Hepatocyte (in vitro differentiated cells): Measurements from ENCODE around the gene CREB5. TPM values are rescaled to one million over a fixed set of nuclear protein-coding genes. Genes with fewer than 3 reads are reported as not detected.
A peak's percentile ranks its signal among the peaks of the same experiment; 100 is the strongest.

Experiments used
- DNase-seq: peaks from one replicate; pipeline ENCODE4 v3.0.0-alpha.2; 2016; ENCODE audit warnings: low spot score
- H2AFZ ChIP-seq: fragments of 200-600 bp; sonication (generic); 2 replicates; pipeline ENCODE4 v1.6.0; 2016; ENCODE audit warnings: antibody characterized with exemption, mild to moderate bottlenecking
- H3K27ac ChIP-seq: fragments of 200-600 bp; sonication (generic); 2 replicates; pipeline ENCODE4 v1.5.1; 2016; ENCODE audit warnings: mild to moderate bottlenecking
- H3K27me3 ChIP-seq: fragments of 200-600 bp; sonication (generic); 2 replicates; pipeline ENCODE4 v1.6.1; 2016
- H3K36me3 ChIP-seq: fragments of 200-600 bp; sonication (generic); replicated peaks from 2 replicates; pipeline ENCODE4 v1.5.1; 2016; ENCODE audit warnings: low read depth; ENCODE audit not compliant: insufficient read depth
- H3K4me1 ChIP-seq: fragments of 200-600 bp; sonication (generic); 2 replicates; pipeline ENCODE4 v1.5.1; 2016; ENCODE audit warnings: mild to moderate bottlenecking, moderate library complexity; ENCODE audit not compliant: insufficient read depth
- H3K4me2 ChIP-seq: fragments of 200-600 bp; sonication (generic); 2 replicates; pipeline ENCODE4 v1.6.0; 2016
- H3K4me3 ChIP-seq: fragments of 200-600 bp; sonication (generic); 2 replicates; pipeline ENCODE4 v1.5.1; 2016; ENCODE audit warnings: mild to moderate bottlenecking
- H3K79me2 ChIP-seq: fragments of 200-600 bp; sonication (generic); 2 replicates; pipeline ENCODE4 v1.6.0; 2017; ENCODE audit warnings: mild to moderate bottlenecking
- H3K9me2 ChIP-seq: fragments of 200-600 bp; sonication (generic); replicated peaks from 2 replicates; pipeline ENCODE4 v1.6.0; 2017; ENCODE audit warnings: mild to moderate bottlenecking; ENCODE audit not compliant: insufficient read depth
- H3K9me3 ChIP-seq: fragments of 200-600 bp; sonication (generic); 2 replicates; pipeline ENCODE4 v1.5.1; 2016; ENCODE audit warnings: low read depth, mild to moderate bottlenecking
- H4K20me1 ChIP-seq: fragments of 200-600 bp; sonication (generic); 2 replicates; pipeline ENCODE4 v1.6.0; 2016; ENCODE audit warnings: mild to moderate bottlenecking; ENCODE audit not compliant: insufficient read depth, poor library complexity, severe bottlenecking
- CTCF ChIP-seq: fragments of 200-600 bp; sonication (generic); IDR thresholded peaks from 2 replicates; pipeline ENCODE4 v1.5.1; 2016; ENCODE audit warnings: antibody characterized with exemption, mild to moderate bottlenecking; ENCODE audit not compliant: poor library complexity
- EZH2 ChIP-seq: fragments of 200-600 bp; sonication (generic); IDR thresholded peaks from 2 replicates; pipeline ENCODE4 v1.6.1; 2016; ENCODE audit warnings: antibody characterized with exemption, mild to moderate bottlenecking, borderline replicate concordance
- EZH2phosphoT487 ChIP-seq: fragments of 200-600 bp; sonication (generic); IDR thresholded peaks from one replicate; pipeline ENCODE4 v1.6.1; 2018; ENCODE audit warnings: antibody characterized with exemption, mild to moderate bottlenecking, low read depth, moderate library complexity; ENCODE audit not compliant: unreplicated experiment, severe bottlenecking
- WGBS: methylation state at CpG from one replicate; pipeline ENCODE4 v1.1.6; 2016; ENCODE audit warnings: low lambda C conversion rate; ENCODE audit errors: missing lambda C conversion rate; 5-methylcytosine and 5-hydroxymethylcytosine counted together
- polyA plus RNA-seq: library from polyadenylated mRNA; unstranded; fragments of >200 nt; fragmentation: Nextera tagmentation; extraction: Ambion mirVana; gene quantifications from 2 replicates; pipeline ENCODE4 v1.2.1, GENCODE V29; 2016
- total RNA-seq: library from RNA; depleted of rRNA; stranded (reverse); fragments of >200 nt; gene quantifications from 2 replicates; pipeline ENCODE4 v1.2.3, GENCODE V29; 2014

The CREB5 gene
- total and polyA plus RNA-seq, 2 experiments from 2014 or later, result 14.0 to 27.9 TPM

DNA sequence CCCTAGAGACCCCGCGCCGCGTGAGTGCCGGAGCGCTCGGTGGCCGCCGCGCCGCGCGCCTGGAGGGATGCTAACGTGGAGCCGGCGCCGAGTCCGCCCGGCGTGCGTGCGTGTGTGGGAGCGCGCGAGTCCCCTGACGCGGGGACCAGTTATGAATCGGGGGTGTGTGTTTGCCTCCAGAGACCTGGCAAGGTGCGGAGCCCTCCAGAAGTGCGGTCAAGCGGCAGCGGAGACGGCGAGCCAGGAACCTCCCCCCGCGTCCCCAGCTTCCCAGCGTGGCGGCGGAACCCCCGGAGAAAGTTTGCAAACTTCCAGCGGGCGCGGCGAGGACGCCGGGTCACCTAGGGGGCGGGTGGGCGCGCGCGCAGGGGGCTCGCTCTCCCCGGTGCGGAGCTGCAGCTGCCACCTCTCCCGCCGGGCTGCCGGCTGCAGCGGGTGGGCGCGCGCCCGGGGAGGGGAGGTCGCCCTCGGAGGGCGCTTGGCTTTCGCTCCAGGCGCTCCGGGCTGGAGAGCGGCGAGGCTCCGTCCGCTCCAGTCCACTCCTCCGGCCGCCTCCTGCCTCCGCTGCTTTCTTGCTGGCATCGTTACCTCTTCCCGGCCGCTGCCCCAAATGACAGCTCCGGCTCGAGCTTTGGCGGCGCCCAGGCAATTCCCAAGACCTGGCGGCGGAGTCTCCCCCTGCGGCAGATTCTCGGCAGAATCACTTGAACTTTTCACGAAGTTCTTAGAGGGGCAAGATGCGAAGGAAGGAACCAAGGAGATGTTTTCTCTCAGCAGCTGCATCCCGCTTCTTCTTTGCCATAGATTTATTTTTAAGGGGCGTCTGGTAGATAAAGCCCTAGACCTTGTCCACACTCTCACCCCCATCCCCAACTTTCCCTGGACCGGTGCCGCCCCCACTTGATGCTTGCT lies 2.3 kb upstream of the CREB5 start:
- Histone ChIP-seq H3K79me2 (no peaks in the 10 kb centered on the region), H3K4me2 (peak overlapping the region; percentile 97), H3K4me1 (peaks cover 15% of the 10 kb centered on the region), H3K36me3 (no peaks in the 10 kb centered on the region), H3K27me3 (peaks cover 69% of the 10 kb centered on the region), H3K9me3 (no peaks in the 10 kb centered on the region), H4K20me1 (no peaks in the 10 kb centered on the region), H3K9me2 (no peaks in the 10 kb centered on the region), H3K27ac (peak overlapping the region; percentile 62), H3K4me3 (peak overlapping the region; percentile 37), H2AFZ (peak overlapping the region; percentile 13)
- WGBS, result under 1% methylated on average over 67 of the region's 92 CpGs
- peak; percentile 9 for TF ChIP-seq EZH2
- no peak for TF ChIP-seq EZH2phosphoT487
- no peak for TF ChIP-seq CTCF
- DNase-seq, result peak; percentile 63

GRCh38 chr7:28410628-28411531 lies 1.4 kb upstream of the CREB5 start:
- H3K36me3 ChIP-seq, result no peaks in the 10 kb centered on the region
- peaks cover 65% of the 10 kb centered on the region for H3K27me3 ChIP-seq
- no peak overlapping the region for H2AFZ ChIP-seq
- DNase-seq, result peak; percentile 71
- H3K4me1 ChIP-seq, result peaks cover 15% of the 10 kb centered on the region
- TF ChIP-seq EZH2phosphoT487 (no peak), EZH2 (peak; percentile 0), CTCF (no peak)
- WGBS, result 5% methylated on average over 27 of the region's 28 CpGs
- no peaks in the 10 kb centered on the region for H3K9me2 ChIP-seq
- no peak overlapping the region for H3K27ac ChIP-seq
- peak overlapping the region; percentile 97 for H3K4me2 ChIP-seq
- no peaks in the 10 kb centered on the region for H3K9me3 ChIP-seq
- peak overlapping the region; percentile 37 for H3K4me3 ChIP-seq
- H4K20me1 ChIP-seq, result no peaks in the 10 kb centered on the region
- H3K79me2 ChIP-seq, result no peaks in the 10 kb centered on the region

DNA sequence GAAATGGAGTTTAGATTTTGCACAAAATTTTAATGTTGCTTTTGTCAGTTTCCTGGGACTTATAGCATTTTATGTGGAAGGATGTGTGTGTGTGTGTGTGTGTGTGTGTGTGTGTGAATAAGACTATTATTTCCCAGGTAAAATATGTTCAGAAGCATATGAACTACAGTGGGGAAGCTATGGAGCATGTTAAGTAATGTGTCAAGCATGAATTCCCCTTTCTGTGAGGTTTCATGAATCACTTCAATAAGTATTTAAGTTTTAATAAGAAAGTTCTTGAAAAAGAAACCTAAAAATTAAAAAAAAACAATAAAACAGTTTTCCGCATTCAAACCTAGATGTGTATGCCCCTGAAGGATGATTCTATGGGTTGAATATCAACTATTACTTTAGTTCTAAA lies 693 bp downstream of the CREB5 start:
- no peak overlapping the region for H2AFZ ChIP-seq
- WGBS, result 96% methylated on average over 1 of the region's 1 CpG
- peaks cover 53% of the 10 kb centered on the region for H3K27me3 ChIP-seq
- TF ChIP-seq EZH2, result no peak
- no peak for TF ChIP-seq CTCF
- no peak for TF ChIP-seq EZH2phosphoT487
- H4K20me1 ChIP-seq, result no peaks in the 10 kb centered on the region
- no peaks in the 10 kb centered on the region for H3K36me3 ChIP-seq
- H3K27ac ChIP-seq, result no peak overlapping the region
- H3K4me1 ChIP-seq, result peaks cover 14% of the 10 kb centered on the region
- no peak for DNase-seq
- H3K4me3 ChIP-seq, result no peak overlapping the region
- H3K79me2 ChIP-seq, result no peaks in the 10 kb centered on the region
- H3K4me2 ChIP-seq, result no peak overlapping the region
- H3K9me2 ChIP-seq, result no peaks in the 10 kb centered on the region
- no peaks in the 10 kb centered on the region for H3K9me3 ChIP-seq
